Erythroblast (primary cell): ENCODE data around the gene NIPA2.

Source experiments
- DNase-seq, 2 experiments: peaks; one replicate each; lab custom pipeline; 2025; lab: John Stamatoyannopoulos, UW
- GATA1 ChIP-seq: IDR thresholded peaks from 2 replicates; pipeline ENCODE4 v1.6.1; 2011; ENCODE audit warnings: low read depth, mild to moderate bottlenecking, control low read depth, low read length, moderate library complexity
- POLR2A ChIP-seq: IDR thresholded peaks from 2 replicates; pipeline ENCODE4 v1.6.1; 2011; ENCODE audit warnings: mild to moderate bottlenecking, low read length

The NIPA2 gene

GRCh38 chr15:22891426-22892210 lies 53.2 kb downstream of the NIPA2 start:
- TF ChIP-seq POLR2A, result no peak
- no peak for DNase-seq

DNA sequence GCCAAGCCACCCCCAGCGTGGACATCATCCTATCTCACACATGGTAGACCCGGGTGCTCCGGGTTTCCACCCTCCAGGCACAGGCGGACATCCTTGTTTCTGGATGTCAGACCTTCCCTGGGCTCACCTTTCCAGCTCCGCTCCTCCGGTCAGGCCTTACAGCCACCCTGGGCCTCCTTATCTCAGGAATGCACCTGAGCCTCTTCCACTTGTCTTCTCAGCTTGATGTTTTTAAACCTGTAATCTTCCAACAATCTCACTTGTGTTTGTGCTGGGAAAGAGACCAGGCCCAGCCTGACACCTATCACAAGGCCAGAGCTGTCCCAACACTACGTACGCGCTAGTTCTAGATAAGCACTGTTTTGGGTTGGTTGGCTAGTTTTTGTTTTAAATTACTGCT lies 53.9 kb downstream of the NIPA2 start:
- DNase-seq, result no peak
- TF ChIP-seq POLR2A (no peak), GATA1 (no peak)

- no peak for TF ChIP-seq POLR2A
- TF ChIP-seq GATA1, result no peak
- DNase-seq, result no peak
These were observed 54.6 kb downstream of the NIPA2 start for GRCh38 chr15:22893081-22893480.

- TF ChIP-seq GATA1, result no peak
- TF ChIP-seq POLR2A, result no peak
- DNase-seq, result no peak
These were observed 55.4 kb downstream of the NIPA2 start for GRCh38 chr15:22893881-22894280.

DNA sequence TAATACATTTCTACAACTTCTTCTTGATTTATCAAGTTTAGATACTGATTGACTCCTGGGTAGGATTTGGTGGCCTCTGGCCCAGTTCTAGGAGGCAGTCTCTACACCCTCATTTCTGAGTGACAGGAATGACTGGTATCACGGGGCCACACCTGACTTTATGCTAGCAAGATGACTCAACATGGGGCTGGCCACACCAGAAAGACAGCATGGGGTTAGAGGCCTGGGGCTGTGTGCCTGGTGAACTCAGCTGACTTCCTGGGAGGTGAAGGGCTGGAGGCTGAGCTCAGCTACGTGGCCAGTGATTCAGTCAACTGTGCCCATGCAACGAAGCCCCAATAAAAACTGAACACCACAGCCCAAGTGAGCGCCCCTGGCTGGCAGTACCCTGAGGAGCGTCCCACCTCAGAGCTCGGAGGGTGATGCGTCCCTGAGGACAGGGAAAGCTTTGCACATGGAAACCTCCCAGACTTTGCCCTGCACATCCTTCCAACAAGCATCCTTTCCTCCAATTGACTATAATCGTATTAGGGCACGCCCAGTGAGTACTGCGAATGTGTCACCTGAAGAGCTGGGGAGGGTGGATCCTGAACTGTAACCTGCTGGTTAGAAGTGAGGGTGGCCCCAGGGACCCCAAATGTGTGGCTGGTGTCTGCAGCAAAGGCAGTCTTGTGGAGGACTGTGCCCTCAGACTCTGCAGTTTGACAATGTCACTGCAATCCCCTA lies 57.2 kb downstream of the NIPA2 start:
- no peak for TF ChIP-seq POLR2A
- TF ChIP-seq GATA1, result no peak
- peak; percentile 11 to 15 for DNase-seq

- DNase-seq, result no peak
- no peak for TF ChIP-seq GATA1
- TF ChIP-seq POLR2A, result no peak
These were observed 63.6 kb downstream of the NIPA2 start for GRCh38 chr15:22902046-22902445.

GRCh38 chr15:22902578-22902977 lies 64.1 kb downstream of the NIPA2 start:
- TF ChIP-seq POLR2A, result no peak
- no peak for TF ChIP-seq GATA1
- DNase-seq, result no peak

DNA sequence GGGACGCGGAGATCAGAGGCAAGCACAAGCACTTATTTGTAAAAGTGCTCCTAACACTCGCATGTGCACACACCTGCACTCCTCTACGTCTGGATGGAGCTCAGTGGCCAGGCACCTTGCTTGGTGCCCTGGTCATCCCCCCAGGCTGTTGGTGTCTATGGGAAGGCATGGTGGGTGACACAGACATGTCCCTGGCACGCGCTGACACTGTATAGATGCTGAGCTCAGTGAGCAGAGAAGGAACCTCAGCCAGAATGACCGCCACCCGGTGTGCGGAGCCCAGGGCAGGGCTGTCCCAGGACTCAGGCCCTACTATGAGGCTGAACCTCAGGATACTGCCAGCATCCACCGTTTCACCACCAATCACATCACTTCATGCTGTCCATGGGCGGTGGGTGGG lies 64.5 kb downstream of the NIPA2 start:
- no peak for TF ChIP-seq GATA1
- no peak for TF ChIP-seq POLR2A

GRCh38 chr15:22903427-22903826 lies 65.0 kb downstream of the NIPA2 start:
- TF ChIP-seq POLR2A (no peak), GATA1 (no peak)
- no peak for DNase-seq

More for the DNA sequence above, 64.5 kb downstream of the NIPA2 start:
- no peak for DNase-seq

GRCh38 chr15:22903961-22904534 lies 65.6 kb downstream of the NIPA2 start:
- TF ChIP-seq GATA1 (no peak), POLR2A (no peak)
- no peak for DNase-seq

GRCh38 chr15:22904736-22905135 lies 66.3 kb downstream of the NIPA2 start:
- no peak for DNase-seq
- TF ChIP-seq POLR2A (no peak), GATA1 (no peak)

DNA sequence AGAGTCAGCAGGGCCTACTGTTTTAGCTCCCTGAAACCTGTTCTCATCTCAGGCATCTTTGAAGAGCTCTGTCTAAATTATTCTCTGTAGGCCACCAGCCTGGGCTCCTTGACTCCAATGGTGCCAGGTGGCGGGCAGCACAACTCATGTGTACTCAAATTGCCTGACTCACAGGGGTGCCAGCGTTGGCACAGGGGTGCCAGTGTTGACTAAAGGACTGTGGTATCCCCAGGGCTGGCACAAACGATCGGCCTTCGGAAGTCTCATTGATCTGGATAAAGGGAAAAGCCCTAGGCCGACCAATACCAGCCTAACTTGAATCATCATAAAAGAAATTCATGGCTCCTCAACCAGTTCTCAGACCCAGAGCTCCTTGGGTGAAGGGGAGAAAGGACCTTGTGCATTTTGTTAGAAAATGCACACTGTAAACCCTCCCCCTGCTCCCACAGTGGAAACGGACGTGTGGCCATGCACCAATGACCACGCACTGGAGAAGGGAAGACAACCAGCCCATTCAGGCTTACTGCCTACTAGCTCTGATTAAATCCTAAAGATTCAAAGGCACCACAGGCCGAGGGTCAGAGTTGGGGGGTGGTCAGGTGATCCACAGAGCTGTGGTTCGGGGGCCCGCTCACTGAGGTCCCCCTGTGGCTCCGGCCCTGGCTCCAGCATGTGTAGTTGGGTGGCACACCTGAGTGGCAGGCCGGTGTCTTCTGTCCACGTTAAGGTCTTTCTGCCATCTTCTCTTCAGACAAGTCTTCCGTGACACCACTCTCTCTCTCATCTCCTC lies 68.9 kb downstream of the NIPA2 start:
- no peak for DNase-seq
- TF ChIP-seq GATA1 (no peak), POLR2A (no peak)

GRCh38 chr15:22908830-22909229 lies 70.4 kb downstream of the NIPA2 start:
- DNase-seq, result peak; percentile 8 to 67
- TF ChIP-seq GATA1 (no peak), POLR2A (no peak)

DNA sequence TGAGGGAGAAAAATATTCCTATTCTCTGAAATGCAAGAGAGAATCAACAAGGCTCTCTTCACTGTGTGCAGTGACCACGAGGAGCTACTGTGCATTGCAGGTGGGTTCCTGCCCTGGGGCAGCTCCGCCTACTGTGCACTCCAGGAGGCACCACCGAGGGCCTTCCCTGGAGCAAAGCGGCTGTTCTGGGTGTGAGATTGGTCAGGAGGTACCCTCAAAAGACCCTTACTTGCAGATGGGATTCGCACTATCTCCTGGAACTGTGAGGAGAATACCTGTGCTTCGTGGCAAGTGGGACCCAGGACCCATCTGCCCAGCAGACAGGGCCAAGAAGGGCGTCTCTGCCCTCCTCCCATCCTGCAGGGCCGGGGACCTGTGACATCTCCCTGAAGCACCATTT lies 72.8 kb downstream of the NIPA2 start:
- DNase-seq, result no peak
- TF ChIP-seq GATA1, result no peak
- no peak for TF ChIP-seq POLR2A
